DND-41 (cell line): Measurements from ENCODE around the gene TBC1D5.
A peak's percentile ranks its signal among the peaks of the same experiment; 100 is the strongest.

Source experiments
- ATAC-seq: fragments of 200-7000 bp; cut with Tn5 transposase; 3 replicates; pipeline ENCODE4 v1.9.1; 2021; ENCODE audit warnings: low read depth; ENCODE audit not compliant: insufficient read depth
- DNase-seq: peaks from one replicate; pipeline ENCODE4 v3.0.0-alpha.2; 2020
- H2AFZ ChIP-seq: 2 replicates; pipeline ENCODE4 v1.6.0; 2012; ENCODE audit warnings: low read depth, low read length
- H3K27ac ChIP-seq: 2 replicates; pipeline ENCODE4 v1.5.1; 2012; ENCODE audit warnings: low read length, inconsistent platforms
- H3K27me3 ChIP-seq: fragments of 200-600 bp; sonication (generic); 2 replicates; pipeline ENCODE4 v1.6.0; 2012; ENCODE audit warnings: low read length, mild to moderate bottlenecking, inconsistent platforms; ENCODE audit not compliant: insufficient read depth, poor library complexity
- H3K36me3 ChIP-seq: 2 replicates; pipeline ENCODE4 v1.5.1; 2012; ENCODE audit warnings: low read length, inconsistent platforms; ENCODE audit not compliant: insufficient read depth
- H3K4me1 ChIP-seq: 2 replicates; pipeline ENCODE4 v1.5.1; 2012; ENCODE audit warnings: mild to moderate bottlenecking, low read length; ENCODE audit not compliant: insufficient read depth
- H3K4me2 ChIP-seq: 2 replicates; pipeline ENCODE4 v1.6.0; 2012; ENCODE audit warnings: mild to moderate bottlenecking, moderate library complexity, low read length, inconsistent platforms; ENCODE audit not compliant: insufficient read depth
- H3K4me3 ChIP-seq, 2 experiments: fragments of 200-600 bp in 1 of 2; shearing (Covaris generic) in 1 of 2; 2 replicates each; pipeline ENCODE4 v1.5.1; 2012 to 2016; ENCODE audit warnings: inconsistent platforms in 2 of 2, low read length in 2 of 2, mild to moderate bottlenecking in 2 of 2, low read depth in 1 of 2, moderate library complexity in 1 of 2
- H3K79me2 ChIP-seq: 2 replicates; pipeline ENCODE4 v1.6.0; 2012; ENCODE audit warnings: low read length, inconsistent platforms; ENCODE audit not compliant: insufficient read depth
- H3K9ac ChIP-seq: 2 replicates; pipeline ENCODE4 v1.6.0; 2012; ENCODE audit warnings: low read depth, mild to moderate bottlenecking, inconsistent platforms, low read length, moderate library complexity
- H3K9me3 ChIP-seq: 2 replicates; pipeline ENCODE4 v1.5.1; 2012; ENCODE audit warnings: low read length, moderate library complexity, mild to moderate bottlenecking, inconsistent platforms; ENCODE audit not compliant: insufficient read depth, severe bottlenecking
- H4K20me1 ChIP-seq: 2 replicates; pipeline ENCODE4 v1.6.0; 2012; ENCODE audit warnings: low read length; ENCODE audit not compliant: insufficient read depth
- CTCF ChIP-seq: IDR thresholded peaks from 2 replicates; pipeline ENCODE4 v1.5.1; 2012; ENCODE audit warnings: borderline replicate concordance, low read length, moderate library complexity, mild to moderate bottlenecking; ENCODE audit not compliant: poor library complexity, severe bottlenecking; ENCODE audit errors: extremely low read depth
- EZH2 ChIP-seq: IDR thresholded peaks from 3 replicates; pipeline ENCODE4 v1.6.1; 2012; ENCODE audit warnings: borderline replicate concordance, low read depth, mild to moderate bottlenecking, moderate library complexity, low read length, inconsistent platforms; ENCODE audit not compliant: severe bottlenecking

TBC1D5 gene

GRCh38 chr3:17581421-17582080 is 160.9 kb downstream of the TBC1D5 start:
- H3K27me3 ChIP-seq, result no peaks in the 10 kb centered on the region
- TF ChIP-seq CTCF, result no peak
- no peak for TF ChIP-seq EZH2
- no peak overlapping the region for H3K4me2 ChIP-seq
- no peaks in the 10 kb centered on the region for H3K9me3 ChIP-seq
- peaks cover 16% of the 10 kb centered on the region for H3K79me2 ChIP-seq
- no peaks in the 10 kb centered on the region for H4K20me1 ChIP-seq
- no peak overlapping the region for H3K27ac ChIP-seq
- no peak for ATAC-seq
- H3K9ac ChIP-seq, result no peak overlapping the region
- H3K4me1 ChIP-seq, result peaks cover 24% of the 10 kb centered on the region
- no peak overlapping the region for H3K4me3 ChIP-seq
- H3K36me3 ChIP-seq, result no peaks in the 10 kb centered on the region
- H2AFZ ChIP-seq, result no peak overlapping the region
- no peak for DNase-seq

- Histone ChIP-seq H3K9me3 (no peaks in the 10 kb centered on the region), H3K4me2 (no peak overlapping the region), H3K4me1 (peaks cover 24% of the 10 kb centered on the region), H3K4me3 (no peak overlapping the region), H4K20me1 (no peaks in the 10 kb centered on the region), H3K79me2 (peaks cover 15% of the 10 kb centered on the region), H3K36me3 (no peaks in the 10 kb centered on the region), H3K27ac (no peak overlapping the region), H2AFZ (no peak overlapping the region), H3K27me3 (no peaks in the 10 kb centered on the region), H3K9ac (no peak overlapping the region)
- ATAC-seq (no peak), DNase-seq (no peak)
- no peak for TF ChIP-seq EZH2
- TF ChIP-seq CTCF, result no peak
These were observed 161.5 kb downstream of the TBC1D5 start for GRCh38 chr3:17580901-17581300.

- no peak overlapping the region for H3K4me2 ChIP-seq
- peaks cover 14% of the 10 kb centered on the region for H3K79me2 ChIP-seq
- no peak overlapping the region for H3K9ac ChIP-seq
- DNase-seq, result no peak
- no peak overlapping the region for H2AFZ ChIP-seq
- H3K27me3 ChIP-seq, result no peaks in the 10 kb centered on the region
- no peak overlapping the region for H3K4me3 ChIP-seq
- H3K9me3 ChIP-seq, result no peaks in the 10 kb centered on the region
- TF ChIP-seq CTCF (no peak), EZH2 (no peak)
- peak; percentile 96 for ATAC-seq
- H4K20me1 ChIP-seq, result no peaks in the 10 kb centered on the region
- no peak overlapping the region for H3K27ac ChIP-seq
- H3K36me3 ChIP-seq, result no peaks in the 10 kb centered on the region
- H3K4me1 ChIP-seq, result peaks cover 24% of the 10 kb centered on the region
These were observed 163.0 kb downstream of the TBC1D5 start for GRCh38 chr3:17579289-17580031.
